K562 (cell line): Measurements from ENCODE around the gene FAF2. TPM values are rescaled to one million over a fixed set of nuclear protein-coding genes. Genes with fewer than 3 reads are reported as not detected.

Source experiments
- ATAC-seq: fragments of 200-7000 bp; cut with Tn5 transposase; 3 replicates; pipeline ENCODE4 v1.9.1; 2020; ENCODE audit warnings: moderate library complexity
- BruUV-seq: library from RNA; stranded (reverse); fragments of 400-500 nt; replicated peaks from 2 replicates; lab custom pipeline; 2021; lab: Mats Ljungman, UMichigan
- CTCF ChIA-PET: fragments of 300-600 bp; formaldehyde crosslinking; extraction: SDS; loops from one replicate; lab custom pipeline; 2021; ENCODE audit warnings: low intra/inter-chr PET ratio; lab: Yijun Ruan, JAX
- POLR2A ChIA-PET: fragments of 300-600, 350-650 bp; sonication (Branson Sonifier 250); formaldehyde crosslinking; extraction: SDS; loops from one replicate; lab custom pipeline; 2021; ENCODE audit warnings: antibody characterized with exemption, inconsistent platforms; lab: Yijun Ruan, JAX
- DNase-seq, 4 experiments: peaks; one replicate each; pipeline versions ENCODE4 v3.0.0 to v3.0.0-alpha.2; 2011 to 2018; ENCODE audit warnings: low spot score in 3 of 4, mixed read lengths in 3 of 4; ENCODE audit errors: extremely low read depth in 1 of 4
- FAIRE-seq: peaks from 2 replicates; lab custom pipeline; 2011; peaks lifted over from hg19 to GRCh38; lab: Jason Lieb, UNC
- H2AFZ ChIP-seq: 2 replicates; pipeline ENCODE4 v1.6.0; 2011; ENCODE audit warnings: low read depth, low read length, control low read depth, inconsistent platforms
- H3K27ac ChIP-seq: fragments of 200-600 bp; 3 replicates; pipeline ENCODE4 v1.8.0; 2011; ENCODE audit warnings: low read depth, mild to moderate bottlenecking, control low read depth, inconsistent platforms, low read length, moderate library complexity, mixed read lengths; ENCODE audit errors: extremely low read depth
- H3K27me3 ChIP-seq, 2 experiments: fragments of 300-600 bp in 1 of 2; 2 replicates in 1 of 2; 3 replicates in 1 of 2; pipeline versions ENCODE4 v1.6.0 to v1.8.0; 2011; ENCODE audit warnings: inconsistent platforms in 2 of 2, low read length in 2 of 2, mild to moderate bottlenecking in 1 of 2, mixed read lengths in 1 of 2, moderate library complexity in 1 of 2; ENCODE audit not compliant: control insufficient read depth in 2 of 2, insufficient read depth in 2 of 2
- H3K36me3 ChIP-seq: fragments of 300-600 bp; 3 replicates; pipeline ENCODE4 v1.8.0; 2011; ENCODE audit warnings: mild to moderate bottlenecking, low read length, inconsistent platforms; ENCODE audit not compliant: control insufficient read depth, insufficient read depth
- H3K4me1 ChIP-seq, 2 experiments: fragments of 200-600 bp in 1 of 2; replicated peaks in 1 of 2; 2 replicates in 1 of 2; 3 replicates in 1 of 2; pipeline versions ENCODE4 v1.5.1 to v1.8.0; 2011; ENCODE audit warnings: inconsistent platforms in 2 of 2, low read length in 2 of 2, mild to moderate bottlenecking in 1 of 2, mixed read lengths in 1 of 2, moderate library complexity in 1 of 2; ENCODE audit not compliant: control insufficient read depth in 2 of 2, insufficient read depth in 2 of 2
- H3K4me2 ChIP-seq: 2 replicates; pipeline ENCODE4 v1.6.1; 2011; ENCODE audit warnings: low read length, control low read depth, inconsistent platforms, mixed read lengths; ENCODE audit not compliant: insufficient read depth
- H3K4me3 ChIP-seq: fragments of 200-600 bp; sonication (generic), shearing (Covaris generic); 2 replicates; pipeline ENCODE4 v1.5.1; 2016; ENCODE audit warnings: control low read depth, inconsistent platforms
- H3K79me2 ChIP-seq: fragments of 200-600 bp; 3 replicates; pipeline ENCODE4 v1.8.0; 2011; ENCODE audit warnings: low read length, inconsistent platforms; ENCODE audit not compliant: control insufficient read depth, insufficient read depth
- H3K9ac ChIP-seq, 2 experiments: 2 replicates each; pipeline versions ENCODE4 v1.6.0 to v1.6.1; 2011; ENCODE audit warnings: low read depth in 2 of 2, low read length in 2 of 2, control low read depth in 1 of 2, inconsistent platforms in 1 of 2, mild to moderate bottlenecking in 1 of 2, mixed read lengths in 1 of 2; ENCODE audit not compliant: insufficient read depth in 1 of 2
- H3K9me1 ChIP-seq: one replicate; pipeline ENCODE4 v1.6.0; 2011; ENCODE audit warnings: inconsistent platforms, mild to moderate bottlenecking, low read length, moderate library complexity; ENCODE audit not compliant: control insufficient read depth, insufficient read depth
- H3K9me3 ChIP-seq: replicated peaks from 2 replicates; pipeline ENCODE4 v1.5.1; 2011; ENCODE audit warnings: low read depth, low read length, inconsistent platforms; ENCODE audit not compliant: control insufficient read depth, insufficient read depth
- H4K20me1 ChIP-seq: replicated peaks from 2 replicates; pipeline ENCODE4 v1.6.1; 2011; ENCODE audit warnings: low read length, inconsistent platforms, mixed read lengths; ENCODE audit not compliant: control insufficient read depth, insufficient read depth
- BCOR ChIP-seq: fragments of 450-650 bp; IDR thresholded peaks from 2 replicates; pipeline ENCODE4 v1.6.1; 2016
- DDX20 ChIP-seq: fragments of 450-650 bp; IDR thresholded peaks from 2 replicates; pipeline ENCODE4 v1.6.1; 2016; ENCODE audit warnings: missing genetic modification characterization, low read depth, mild to moderate bottlenecking, missing compliant biosample characterization, moderate library complexity
- DIDO1 ChIP-seq: fragments of 450-650 bp; IDR thresholded peaks from 2 replicates; pipeline ENCODE4 v1.6.1; 2016; ENCODE audit warnings: low read depth, missing biosample characterization, missing genetic modification characterization
- IFI16 ChIP-seq: fragments of 250-450 bp; sonication (Bioruptor Pico); IDR thresholded peaks from 2 replicates; pipeline ENCODE4 v2.1.2; 2022; ENCODE audit warnings: mild to moderate bottlenecking, inconsistent platforms
- KDM1A ChIP-seq, 2 experiments: fragments of 450-650 bp; IDR thresholded peaks; 2 replicates each; pipeline ENCODE4 v1.6.1; 2016; ENCODE audit warnings: mild to moderate bottlenecking in 2 of 2
- MECOM ChIP-seq: fragments of 250-450 bp; sonication (Bioruptor Pico); IDR thresholded peaks from 2 replicates; pipeline ENCODE4 v1.8.0; 2022; ENCODE audit warnings: inconsistent platforms
- POLR2A ChIP-seq: fragments of 450-650 bp; conservative IDR thresholded peaks from 2 replicates; pipeline ENCODE4 v1.6.1; 2016
- RBM25 ChIP-seq: fragments of 200-400 bp; formaldehyde crosslinking; IDR thresholded peaks from 2 replicates; pipeline ENCODE4 v1.6.1; 2018; ENCODE audit warnings: low read length, low read depth, moderate library complexity; ENCODE audit not compliant: severe bottlenecking
- RNF219 ChIP-seq: fragments of 250-450 bp; sonication (Bioruptor Pico); IDR thresholded peaks from 2 replicates; pipeline ENCODE4 v1.5.0; 2022; ENCODE audit warnings: mild to moderate bottlenecking
- ZFPM2 ChIP-seq: fragments of 250-450 bp; sonication (Bioruptor Pico); IDR thresholded peaks from 2 replicates; pipeline ENCODE4 v1.5.1; 2022; ENCODE audit warnings: mild to moderate bottlenecking
- WGBS: fragments of 100-300 bp; shearing (Covaris generic); methylation state at CpG from one replicate; pipeline ENCODE4 v1.1.6; 2016; ENCODE audit warnings: low coverage, mixed read lengths; ENCODE audit not compliant: insufficient coverage; ENCODE audit errors: missing lambda C conversion rate; 5-methylcytosine and 5-hydroxymethylcytosine counted together
- in situ Hi-C: fragments of 300-500 bp; cut with MboI; formaldehyde crosslinking; loops from 4 replicates; pipeline ENCODE4 v1.15.0; 2018; ENCODE audit warnings: inconsistent platforms, mixed read lengths
- intact Hi-C: fragments of 100-400 bp; cut with micrococcal nuclease; formaldehyde crosslinking; loops from 2 replicates; pipeline ENCODE4 v1.14.2; 2022
- polyA plus RNA-seq, 8 experiments: library from polyadenylated mRNA; depleted of rRNA in 4 of 8; stranded (reverse) in 5 of 8; unstranded in 3 of 8; fragments of >200 nt; fragmentation: Nextera tagmentation in 2 of 8; fragmentation: Illumina TruSeq in 1 of 8; extraction: Ambion mirVana in 2 of 8; extraction: Trizol in 1 of 8; gene quantifications; 2 replicates each; pipeline versions ENCODE4 v1.2.1 to v1.2.3, GENCODE V29; 2011 to 2014; ENCODE audit warnings: inconsistent platforms in 1 of 8, missing spikeins in 1 of 8
- total RNA-seq, 7 experiments: library from RNA; depleted of rRNA in 6 of 7; stranded (reverse); fragments of >200 nt in 6 of 7; fragmentation: Illumina TruSeq in 2 of 7; extraction: Trizol in 2 of 7; gene quantifications; 2 replicates each; pipeline versions ENCODE4 v1.2.1 to v1.2.3, GENCODE V29; 2011 to 2021; ENCODE audit warnings: low replicate concordance in 1 of 7
- TF ChIP-seq, protein P1 (sequence below): fragments of 250-450 bp; sonication (Bioruptor Pico); IDR thresholded peaks from 2 replicates; pipeline ENCODE4 v1.8.0; 2021; ENCODE audit warnings: mild to moderate bottlenecking, moderate library complexity
- TF ChIP-seq, protein P2 (sequence below): sonication (generic); IDR thresholded peaks from 2 replicates; pipeline ENCODE4 v1.6.1; 2016
- TF ChIP-seq, protein P3 (sequence below): fragments of 450-650 bp; formaldehyde crosslinking; IDR thresholded peaks from 2 replicates; pipeline ENCODE4 v1.4.0; 2022; ENCODE audit warnings: missing genetic modification characterization

The FAF2 gene
- total and polyA plus RNA-seq, 9 of the 15 experiments (the other 6 are each of a cell fraction or from before 2014, with no cell fraction given): 25.0 to 44.6 (median 36.1) TPM

DNA sequence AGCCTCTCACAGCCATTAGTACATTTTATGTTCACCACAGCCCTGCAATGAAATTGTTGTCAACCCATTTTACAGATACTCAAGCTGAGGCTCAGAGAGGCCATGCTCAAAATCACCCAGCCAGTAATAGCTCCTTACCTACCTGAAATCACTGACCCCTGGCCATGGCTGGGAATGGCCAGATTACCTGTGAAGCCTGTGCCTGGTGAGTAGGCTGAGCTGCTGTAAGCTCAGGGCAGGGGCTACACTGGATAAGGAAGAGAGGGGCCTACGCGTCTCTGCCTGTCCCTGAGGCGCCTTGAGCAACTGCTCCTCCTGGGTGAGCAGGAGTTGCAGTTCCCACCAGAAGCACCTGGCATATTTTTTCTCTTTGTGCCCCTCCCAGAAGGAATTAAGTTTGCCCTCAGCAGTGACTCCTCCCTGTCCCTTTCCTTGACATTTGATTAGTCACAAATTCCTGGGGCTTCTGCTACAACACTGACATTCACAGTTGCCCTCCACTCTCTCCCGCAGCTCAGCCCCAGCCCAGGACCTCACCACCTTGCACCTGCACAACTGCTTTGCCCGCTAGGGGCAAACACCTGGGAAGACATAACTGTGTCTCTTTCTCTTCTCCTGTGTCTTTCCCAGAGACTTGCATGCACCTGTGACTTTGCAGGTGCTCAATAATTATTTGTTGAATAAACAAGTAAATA is 37.6 kb upstream of the FAF2 start:
- ChIA-PET POLR2A (interaction anchor here (0.7 to 1.2 kb wide), 2 partner anchors 16 to 127 kb away, joined by 3 read pairs; partner anchors contain the start of gene RNF44), CTCF (no interaction called here)
- Histone ChIP-seq H3K4me1 (peaks cover 3 to 5% of the 10 kb centered on the region in 2 experiments; a peak in 4 of 5 replicates), H3K36me3 (peaks cover 37% of the 10 kb centered on the region; the same call in 2 of the 3 replicates), H4K20me1 (peaks cover 9% of the 10 kb centered on the region; the same call in 1 of the 2 replicates), H3K9ac (no peak overlapping the region), H3K4me2 (no peak overlapping the region), H3K9me1 (peaks cover 4% of the 10 kb centered on the region), H3K4me3 (no peak overlapping the region), H3K27me3 (no peaks in the 10 kb centered on the region), H3K9me3 (no peaks in the 10 kb centered on the region), H3K27ac (no peak overlapping the region), H3K79me2 (peaks cover 15% of the 10 kb centered on the region), H2AFZ (no peak overlapping the region)
- in situ Hi-C loops: no loop called here
- FAIRE-seq (no peak), DNase-seq (peak in 2 of 4 experiments; percentile 6 to 11), ATAC-seq (no peak)
- intact Hi-C loops: loop anchor here (10.0 kb wide), 1 partner anchor 74 kb away; no protein-coding TSS in a partner anchor
- TF ChIP-seq POLR2A (no peak), RNF219 (CRISPR knock-in tag) (no peak), DDX20 (tag) (no peak), BCOR (0 out of 2 replicates have a peak, but pooled peaks have one; percentile 16), DIDO1 (tag) (no peak), ZFPM2 (CRISPR knock-in tag) (no peak), KDM1A (IDR thresholded peaks at IDR 0.05) (peak in 1 of 2 experiments; percentile 29; a peak in 1 of 4 replicates), IFI16 (no peak), RBM25 (peak; percentile 34), MECOM (no peak)
- TF ChIP-seq, protein P1, sequence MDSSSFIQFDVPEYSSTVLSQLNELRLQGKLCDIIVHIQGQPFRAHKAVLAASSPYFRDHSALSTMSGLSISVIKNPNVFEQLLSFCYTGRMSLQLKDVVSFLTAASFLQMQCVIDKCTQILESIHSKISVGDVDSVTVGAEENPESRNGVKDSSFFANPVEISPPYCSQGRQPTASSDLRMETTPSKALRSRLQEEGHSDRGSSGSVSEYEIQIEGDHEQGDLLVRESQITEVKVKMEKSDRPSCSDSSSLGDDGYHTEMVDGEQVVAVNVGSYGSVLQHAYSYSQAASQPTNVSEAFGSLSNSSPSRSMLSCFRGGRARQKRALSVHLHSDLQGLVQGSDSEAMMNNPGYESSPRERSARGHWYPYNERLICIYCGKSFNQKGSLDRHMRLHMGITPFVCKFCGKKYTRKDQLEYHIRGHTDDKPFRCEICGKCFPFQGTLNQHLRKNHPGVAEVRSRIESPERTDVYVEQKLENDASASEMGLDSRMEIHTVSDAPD (CRISPR knock-in tag): no peak
- TF ChIP-seq, protein P2, sequence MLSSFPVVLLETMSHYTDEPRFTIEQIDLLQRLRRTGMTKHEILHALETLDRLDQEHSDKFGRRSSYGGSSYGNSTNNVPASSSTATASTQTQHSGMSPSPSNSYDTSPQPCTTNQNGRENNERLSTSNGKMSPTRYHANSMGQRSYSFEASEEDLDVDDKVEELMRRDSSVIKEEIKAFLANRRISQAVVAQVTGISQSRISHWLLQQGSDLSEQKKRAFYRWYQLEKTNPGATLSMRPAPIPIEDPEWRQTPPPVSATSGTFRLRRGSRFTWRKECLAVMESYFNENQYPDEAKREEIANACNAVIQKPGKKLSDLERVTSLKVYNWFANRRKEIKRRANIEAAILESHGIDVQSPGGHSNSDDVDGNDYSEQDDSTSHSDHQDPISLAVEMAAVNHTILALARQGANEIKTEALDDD: no peak
- TF ChIP-seq, protein P3, sequence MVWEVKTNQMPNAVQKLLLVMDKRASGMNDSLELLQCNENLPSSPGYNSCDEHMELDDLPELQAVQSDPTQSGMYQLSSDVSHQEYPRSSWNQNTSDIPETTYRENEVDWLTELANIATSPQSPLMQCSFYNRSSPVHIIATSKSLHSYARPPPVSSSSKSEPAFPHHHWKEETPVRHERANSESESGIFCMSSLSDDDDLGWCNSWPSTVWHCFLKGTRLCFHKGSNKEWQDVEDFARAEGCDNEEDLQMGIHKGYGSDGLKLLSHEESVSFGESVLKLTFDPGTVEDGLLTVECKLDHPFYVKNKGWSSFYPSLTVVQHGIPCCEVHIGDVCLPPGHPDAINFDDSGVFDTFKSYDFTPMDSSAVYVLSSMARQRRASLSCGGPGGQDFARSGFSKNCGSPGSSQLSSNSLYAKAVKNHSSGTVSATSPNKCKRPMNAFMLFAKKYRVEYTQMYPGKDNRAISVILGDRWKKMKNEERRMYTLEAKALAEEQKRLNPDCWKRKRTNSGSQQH: no peak
- 93% methylated on average over 5 of the region's 5 CpGs for WGBS
- BruUV-seq: no TSS peak
